Measurements from ENCODE around the gene LLGL2.

Gene LLGL2

DNA sequence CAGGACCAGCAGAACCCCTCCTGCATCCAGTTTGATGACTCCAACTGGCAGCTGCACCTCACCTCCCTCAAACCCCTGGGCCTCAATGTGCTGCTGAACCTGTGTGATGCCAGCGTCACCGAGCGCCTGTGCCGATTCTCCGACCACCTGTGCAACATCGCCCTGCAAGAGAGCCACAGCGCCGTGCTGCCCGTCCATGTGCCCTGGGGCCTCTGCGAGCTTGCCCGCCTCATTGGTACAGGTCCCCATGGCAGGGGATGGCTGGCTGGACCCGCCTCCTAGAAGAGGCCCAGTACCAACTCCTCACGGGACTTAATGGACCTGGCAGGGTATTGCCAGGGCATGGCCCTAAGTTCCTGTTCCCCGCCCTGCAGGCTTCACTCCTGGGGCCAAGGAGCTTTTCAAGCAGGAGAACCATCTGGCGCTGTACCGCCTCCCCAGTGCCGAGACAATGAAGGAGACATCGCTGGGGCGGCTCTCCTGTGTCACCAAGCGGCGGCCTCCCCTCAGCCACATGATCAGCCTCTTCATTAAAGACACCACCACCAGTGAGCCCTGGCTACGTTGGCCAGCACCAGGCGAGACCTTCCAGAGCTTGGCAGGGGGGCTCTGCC is 32.8 kb upstream of the LLGL2 start:
- no peak overlapping the region for H3K4me3 ChIP-seq (replicated peaks; ENCODE audit: low read depth, low read length)
- TF ChIP-seq, protein P1, sequence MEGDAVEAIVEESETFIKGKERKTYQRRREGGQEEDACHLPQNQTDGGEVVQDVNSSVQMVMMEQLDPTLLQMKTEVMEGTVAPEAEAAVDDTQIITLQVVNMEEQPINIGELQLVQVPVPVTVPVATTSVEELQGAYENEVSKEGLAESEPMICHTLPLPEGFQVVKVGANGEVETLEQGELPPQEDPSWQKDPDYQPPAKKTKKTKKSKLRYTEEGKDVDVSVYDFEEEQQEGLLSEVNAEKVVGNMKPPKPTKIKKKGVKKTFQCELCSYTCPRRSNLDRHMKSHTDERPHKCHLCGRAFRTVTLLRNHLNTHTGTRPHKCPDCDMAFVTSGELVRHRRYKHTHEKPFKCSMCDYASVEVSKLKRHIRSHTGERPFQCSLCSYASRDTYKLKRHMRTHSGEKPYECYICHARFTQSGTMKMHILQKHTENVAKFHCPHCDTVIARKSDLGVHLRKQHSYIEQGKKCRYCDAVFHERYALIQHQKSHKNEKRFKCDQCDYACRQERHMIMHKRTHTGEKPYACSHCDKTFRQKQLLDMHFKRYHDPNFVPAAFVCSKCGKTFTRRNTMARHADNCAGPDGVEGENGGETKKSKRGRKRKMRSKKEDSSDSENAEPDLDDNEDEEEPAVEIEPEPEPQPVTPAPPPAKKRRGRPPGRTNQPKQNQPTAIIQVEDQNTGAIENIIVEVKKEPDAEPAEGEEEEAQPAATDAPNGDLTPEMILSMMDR (IDR thresholded peaks at IDR 0.05; ENCODE audit: low read depth, low read length, missing control alignments): no peak
- DNase-seq (ENCODE audit: extremely low read depth, low read depth): no peak

GRCh38 chr17:75493476-75494129 is 31.9 kb upstream of the LLGL2 start:
- no peak for DNase-seq (ENCODE audit: extremely low read depth, low read depth)
- no peak overlapping the region for H3K4me3 ChIP-seq (replicated peaks; ENCODE audit: low read depth, low read length)
- TF ChIP-seq, protein P1 (IDR thresholded peaks at IDR 0.05; ENCODE audit: low read depth, low read length, missing control alignments): no peak

GRCh38 chr17:75494326-75494877 is 31.1 kb upstream of the LLGL2 start:
- H3K4me3 ChIP-seq (replicated peaks; ENCODE audit: low read depth, low read length): no peak overlapping the region
- TF ChIP-seq, protein P1 (IDR thresholded peaks at IDR 0.05; ENCODE audit: low read depth, low read length, missing control alignments): no peak
- no peak for DNase-seq (ENCODE audit: extremely low read depth, low read depth)

GRCh38 chr17:75496005-75496404 is 29.5 kb upstream of the LLGL2 start:
- DNase-seq (ENCODE audit: extremely low read depth, low read depth): no peak
- no peak overlapping the region for H3K4me3 ChIP-seq (replicated peaks; ENCODE audit: low read depth, low read length)
- TF ChIP-seq, protein P1 (IDR thresholded peaks at IDR 0.05; ENCODE audit: low read depth, low read length, missing control alignments): no peak

DNA sequence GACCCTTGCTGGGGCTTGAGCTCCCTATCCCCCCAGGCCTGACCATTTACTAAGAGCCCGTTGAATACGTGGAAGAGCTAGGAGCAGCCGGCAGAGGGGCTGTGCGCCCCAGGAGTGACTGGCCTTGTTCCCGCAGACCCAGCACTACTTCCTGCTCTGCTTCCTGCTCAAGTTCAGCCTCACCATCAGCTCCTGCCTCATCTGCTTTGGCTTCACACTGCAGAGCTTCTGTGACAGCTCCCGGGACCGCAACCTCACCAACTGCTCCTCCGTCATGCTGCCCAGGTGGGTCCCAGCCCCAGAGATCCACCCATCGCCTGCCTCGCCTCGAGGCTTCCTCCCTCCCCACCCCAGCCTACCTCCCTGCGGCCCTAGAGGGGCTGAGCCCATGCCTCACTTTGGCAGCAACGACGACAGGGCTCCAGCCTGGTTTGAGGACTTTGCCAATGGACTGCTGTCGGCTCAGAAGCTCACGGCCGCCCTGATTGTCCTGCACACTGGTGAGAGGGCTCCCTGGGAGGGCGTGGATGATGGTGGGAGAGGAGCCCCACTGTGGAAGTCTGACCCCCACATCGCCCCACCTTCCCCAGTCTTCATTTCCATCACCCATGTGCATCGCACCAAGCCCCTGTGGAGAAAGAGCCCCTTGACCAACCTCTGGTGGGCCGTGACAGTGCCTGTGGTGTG is 27.3 kb upstream of the LLGL2 start:
- no peak for DNase-seq (ENCODE audit: extremely low read depth, low read depth)
- H3K4me3 ChIP-seq (replicated peaks; ENCODE audit: low read depth, low read length): no peak overlapping the region
- TF ChIP-seq, protein P1 (IDR thresholded peaks at IDR 0.05; ENCODE audit: low read depth, low read length, missing control alignments): no peak

DNA sequence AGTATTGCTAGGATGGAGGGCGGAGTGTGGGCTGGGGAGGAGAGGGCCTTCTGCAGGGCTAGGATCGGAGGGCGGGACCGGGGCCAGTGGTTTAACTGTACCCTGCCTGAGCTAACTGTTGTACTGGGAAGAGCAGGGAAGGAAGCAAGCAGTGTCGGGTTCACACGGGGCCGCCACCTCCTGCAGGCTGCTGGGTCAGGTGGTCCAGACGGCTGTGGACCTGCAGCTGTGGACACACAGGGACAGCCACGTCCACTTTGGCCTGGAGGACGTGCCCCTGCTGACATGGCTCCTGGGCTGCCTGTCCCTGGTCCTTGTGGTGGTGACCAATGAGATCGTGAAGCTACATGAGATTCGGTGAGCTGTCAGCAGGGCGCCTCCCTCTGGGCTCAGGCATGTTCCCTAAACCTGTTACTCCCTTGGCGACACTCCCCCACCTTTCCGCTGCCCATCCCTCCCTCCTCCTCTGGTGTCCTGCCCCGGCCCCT is 26.7 kb upstream of the LLGL2 start:
- no peak for DNase-seq (ENCODE audit: extremely low read depth, low read depth)
- TF ChIP-seq, protein P1 (IDR thresholded peaks at IDR 0.05; ENCODE audit: low read depth, low read length, missing control alignments): no peak
- H3K4me3 ChIP-seq (replicated peaks; ENCODE audit: low read depth, low read length): no peak overlapping the region
